ENCODE measurements around the gene DUSP15. TPM values are rescaled to one million over a fixed set of nuclear protein-coding genes. Genes with fewer than 3 reads are reported as not detected.
"Not testable (repeated sequence)": the region's sequence is repeated elsewhere in the genome, so short reads cannot be mapped to it uniquely, and the experiment has no call there.

DUSP15 gene
- total and polyA plus RNA-seq, 7 experiments from 2014 or later, result not detected

GRCh38 chr20:31831211-31831610, 39.1 kb downstream of the DUSP15 start:
- Histone ChIP-seq H3K36me3 (ENCODE audit: control insufficient read depth in 2 of 3, insufficient read depth in 3 of 3, low read length in 3 of 3) (no peaks in the 10 kb centered on the region), H3K9me3 (ENCODE audit: control insufficient read depth in 2 of 3, low read length in 3 of 3) (no peaks in the 10 kb centered on the region), H3K4me1 (ENCODE audit: control insufficient read depth in 2 of 2, insufficient read depth in 2 of 2, low read length in 2 of 2) (no peaks in the 10 kb centered on the region), H3K27me3 (ENCODE audit: control insufficient read depth in 2 of 2, insufficient read depth in 2 of 2, low read length in 2 of 2) (no peaks in the 10 kb centered on the region), H3K4me3 (ENCODE audit: low read length) (no peak overlapping the region), H3K27ac (ENCODE audit: low read depth, low read length) (no peak overlapping the region)
- Mint-ChIP-seq H3K9me3 (no peaks in the 10 kb centered on the region), H3K27me3 (peaks cover 0 to 4% (median 0%) of the 10 kb centered on the region in 5 donors), H3K4me1 (peaks cover 0 to 5% (median 0%) of the 10 kb centered on the region in 7 donors), H3K27ac (no peak overlapping the region), H3K4me3 (no peak overlapping the region), H3K36me3 (no peaks in the 10 kb centered on the region)
- intact Hi-C loops (cut with micrococcal nuclease), result no loop called here
- CTCF ChIA-PET, result no interaction called here
- DNase-seq (no peak), ATAC-seq (no peak)
- POLR2A ChIA-PET, result no interaction called here

GRCh38 chr20:31830406-31830981, 39.8 kb downstream of the DUSP15 start:
- no peaks in the 10 kb centered on the region for H3K27me3 ChIP-seq (ENCODE audit: control insufficient read depth in 2 of 2, insufficient read depth in 2 of 2, low read length in 2 of 2)
- Mint-ChIP-seq H3K27me3 (peaks cover 0 to 4% (median 0%) of the 10 kb centered on the region in 5 donors), H3K36me3 (no peaks in the 10 kb centered on the region)

GRCh38 chr20:31829731-31830130, 40.6 kb downstream of the DUSP15 start:
- H3K27me3 ChIP-seq (ENCODE audit: control insufficient read depth in 2 of 2, insufficient read depth in 2 of 2, low read length in 2 of 2), result no peaks in the 10 kb centered on the region
- no peaks in the 10 kb centered on the region for H3K36me3 ChIP-seq (ENCODE audit: control insufficient read depth in 2 of 3, insufficient read depth in 3 of 3, low read length in 3 of 3)
- H3K9me3 Mint-ChIP-seq, result no peaks in the 10 kb centered on the region
- ATAC-seq (no peak), DNase-seq (no peak)
- no peaks in the 10 kb centered on the region for H3K9me3 ChIP-seq (ENCODE audit: control insufficient read depth in 2 of 3, low read length in 3 of 3)
- POLR2A ChIA-PET, result no interaction called here
- peaks cover 0 to 4% (median 0%) of the 10 kb centered on the region in 7 donors for H3K4me1 Mint-ChIP-seq
- no peaks in the 10 kb centered on the region for H3K4me1 ChIP-seq (ENCODE audit: control insufficient read depth in 2 of 2, insufficient read depth in 2 of 2, low read length in 2 of 2)
- H3K36me3 Mint-ChIP-seq, result no peaks in the 10 kb centered on the region
- H3K4me3 Mint-ChIP-seq, result no peak overlapping the region
- no peak overlapping the region for H3K4me3 ChIP-seq (ENCODE audit: low read length)
- CTCF ChIA-PET, result no interaction called here
- H3K27ac ChIP-seq (ENCODE audit: low read depth, low read length), result no peak overlapping the region
- H3K27me3 Mint-ChIP-seq, result peaks cover 0 to 4% (median 0%) of the 10 kb centered on the region in 5 donors
- H3K27ac Mint-ChIP-seq, result no peak overlapping the region
- intact Hi-C loops (cut with micrococcal nuclease), result no loop called here

More at GRCh38 chr20:31830406-31830981, 39.8 kb downstream of the DUSP15 start:
- no peaks in the 10 kb centered on the region for H3K9me3 ChIP-seq (ENCODE audit: control insufficient read depth in 2 of 3, low read length in 3 of 3)
- no peaks in the 10 kb centered on the region for H3K36me3 ChIP-seq (ENCODE audit: control insufficient read depth in 2 of 3, insufficient read depth in 3 of 3, low read length in 3 of 3)
- no peak overlapping the region for H3K27ac ChIP-seq (ENCODE audit: low read depth, low read length)
- ChIA-PET CTCF (no interaction called here), POLR2A (no interaction called here)
- Mint-ChIP-seq H3K4me1 (peaks cover 0 to 4% (median 0%) of the 10 kb centered on the region in 7 donors), H3K4me3 (no peak overlapping the region), H3K27ac (no peak overlapping the region), H3K9me3 (no peaks in the 10 kb centered on the region)
- no peak overlapping the region for H3K4me3 ChIP-seq (ENCODE audit: low read length)
- no peaks in the 10 kb centered on the region for H3K4me1 ChIP-seq (ENCODE audit: control insufficient read depth in 2 of 2, insufficient read depth in 2 of 2, low read length in 2 of 2)
- ATAC-seq (no peak), DNase-seq (no peak)
- intact Hi-C loops (cut with micrococcal nuclease), result no loop called here

DNA sequence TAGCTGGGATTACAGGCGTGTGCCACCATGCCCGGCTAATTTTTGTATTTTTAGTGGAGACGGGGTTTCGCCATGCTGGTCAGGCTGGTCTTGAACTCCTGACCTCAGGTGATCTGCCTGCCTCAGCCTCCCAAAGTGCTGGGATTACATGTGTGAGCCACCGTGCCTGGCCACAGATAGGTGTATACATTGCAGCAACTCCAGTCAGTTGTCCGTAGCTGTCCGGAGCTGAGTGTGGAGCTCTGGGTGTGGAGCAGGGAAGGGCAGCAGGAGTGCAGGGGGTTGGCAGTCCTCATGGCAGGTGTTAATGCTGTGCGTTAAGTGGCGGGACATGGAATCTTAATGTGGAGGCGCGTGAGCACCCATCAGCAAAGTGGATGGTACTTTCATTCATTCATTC, 42.3 kb downstream of the DUSP15 start:
- H3K27ac Mint-ChIP-seq; POLR2A ChIA-PET; CTCF ChIA-PET; H3K9me3 ChIP-seq (ENCODE audit: control insufficient read depth in 2 of 3, low read length in 3 of 3); H3K4me3 Mint-ChIP-seq; H3K36me3 Mint-ChIP-seq; H3K27me3 ChIP-seq (ENCODE audit: control insufficient read depth in 2 of 2, insufficient read depth in 2 of 2, low read length in 2 of 2); H3K9me3 Mint-ChIP-seq; H3K4me1 ChIP-seq (ENCODE audit: control insufficient read depth in 2 of 2, insufficient read depth in 2 of 2, low read length in 2 of 2); H3K27me3 Mint-ChIP-seq; ATAC-seq; H3K36me3 ChIP-seq (ENCODE audit: control insufficient read depth in 2 of 3, insufficient read depth in 3 of 3, low read length in 3 of 3); intact Hi-C loops (cut with micrococcal nuclease); H3K27ac ChIP-seq (ENCODE audit: low read depth, low read length); H3K4me3 ChIP-seq (ENCODE audit: low read length); DNase-seq; H3K4me1 Mint-ChIP-seq: not testable (repeated sequence)

DNA sequence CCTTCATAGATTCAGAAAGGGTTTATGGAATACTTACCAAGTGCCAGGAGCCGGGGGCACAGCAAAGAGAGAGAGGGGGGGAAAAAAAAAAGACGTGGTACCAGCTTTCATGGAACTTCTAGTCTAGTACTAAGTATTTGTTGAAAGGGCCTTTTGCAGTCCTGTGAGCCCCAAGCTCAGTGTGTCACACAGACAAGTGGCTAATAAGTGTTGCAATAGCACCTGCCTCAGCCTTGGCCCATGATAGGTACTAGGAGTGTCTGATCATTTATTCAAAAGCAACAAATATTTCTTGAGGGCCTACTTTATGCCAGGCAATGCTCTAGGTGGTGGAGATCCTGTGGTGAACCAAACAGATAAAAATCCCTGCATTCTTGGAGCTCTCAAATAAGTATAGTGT, 43.3 kb downstream of the DUSP15 start:
- Mint-ChIP-seq H3K27ac (no peak overlapping the region), H3K9me3 (no peaks in the 10 kb centered on the region), H3K27me3 (peaks cover 0 to 3% (median 0%) of the 10 kb centered on the region in 5 donors), H3K4me3 (no peak overlapping the region), H3K36me3 (no peaks in the 10 kb centered on the region), H3K4me1 (peaks cover 0 to 9% (median 0%) of the 10 kb centered on the region in 7 donors)
- ChIA-PET POLR2A (no interaction called here), CTCF (no interaction called here)
- Histone ChIP-seq H3K36me3 (ENCODE audit: control insufficient read depth in 2 of 3, insufficient read depth in 3 of 3, low read length in 3 of 3) (no peaks in the 10 kb centered on the region), H3K27me3 (ENCODE audit: control insufficient read depth in 2 of 2, insufficient read depth in 2 of 2, low read length in 2 of 2) (no peaks in the 10 kb centered on the region), H3K27ac (ENCODE audit: low read depth, low read length) (no peak overlapping the region), H3K4me3 (ENCODE audit: low read length) (no peak overlapping the region), H3K4me1 (ENCODE audit: control insufficient read depth in 2 of 2, insufficient read depth in 2 of 2, low read length in 2 of 2) (peaks cover 0 to 4% of the 10 kb centered on the region in 2 donors), H3K9me3 (ENCODE audit: control insufficient read depth in 2 of 3, low read length in 3 of 3) (no peaks in the 10 kb centered on the region)
- DNase-seq (no peak), ATAC-seq (no peak)
- intact Hi-C loops (cut with micrococcal nuclease), result no loop called here

DNA sequence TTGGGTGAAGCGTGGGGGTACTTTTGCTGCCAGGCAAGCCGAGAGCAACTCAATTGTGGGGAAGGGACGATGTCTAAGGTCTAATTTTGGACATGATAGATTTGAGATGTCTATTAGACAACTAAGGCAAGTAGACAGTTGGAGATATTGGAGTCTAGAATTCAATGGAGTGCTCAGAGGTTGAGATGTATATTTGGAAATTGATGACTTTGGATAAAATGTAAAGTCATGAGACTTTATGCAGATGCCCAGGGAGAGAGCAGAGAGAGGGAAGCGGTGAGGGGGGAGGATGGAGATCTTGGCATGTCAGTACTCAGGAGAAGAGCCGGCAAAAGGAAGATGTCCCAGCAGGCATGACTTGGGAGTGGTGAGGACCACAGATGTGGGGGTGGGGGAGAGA, 44.3 kb downstream of the DUSP15 start:
- no peaks in the 10 kb centered on the region for H3K36me3 Mint-ChIP-seq
- ATAC-seq (no peak), DNase-seq (no peak)
- no peaks in the 10 kb centered on the region for H3K9me3 Mint-ChIP-seq
- Histone ChIP-seq H3K9me3 (ENCODE audit: control insufficient read depth in 2 of 3, low read length in 3 of 3) (no peaks in the 10 kb centered on the region), H3K36me3 (ENCODE audit: control insufficient read depth in 2 of 3, insufficient read depth in 3 of 3, low read length in 3 of 3) (no peaks in the 10 kb centered on the region), H3K4me1 (ENCODE audit: control insufficient read depth in 2 of 2, insufficient read depth in 2 of 2, low read length in 2 of 2) (peaks cover 0 to 4% of the 10 kb centered on the region in 2 donors), H3K4me3 (ENCODE audit: low read length) (no peak overlapping the region), H3K27me3 (ENCODE audit: control insufficient read depth in 2 of 2, insufficient read depth in 2 of 2, low read length in 2 of 2) (no peaks in the 10 kb centered on the region), H3K27ac (ENCODE audit: low read depth, low read length) (no peak overlapping the region)
- H3K4me1 Mint-ChIP-seq, result peaks cover 0 to 9% (median 0%) of the 10 kb centered on the region in 7 donors
- peaks cover 0 to 4% (median 0%) of the 10 kb centered on the region in 5 donors for H3K27me3 Mint-ChIP-seq
- ChIA-PET POLR2A (no interaction called here), CTCF (no interaction called here)
- no peak overlapping the region for H3K27ac Mint-ChIP-seq
- H3K4me3 Mint-ChIP-seq, result no peak overlapping the region
- intact Hi-C loops (cut with micrococcal nuclease), result no loop called here

GRCh38 chr20:31824554-31825313, 45.6 kb downstream of the DUSP15 start:
- Mint-ChIP-seq H3K9me3 (no peaks in the 10 kb centered on the region), H3K4me3 (no peak overlapping the region), H3K27ac (no peak overlapping the region), H3K36me3 (no peaks in the 10 kb centered on the region), H3K27me3 (peaks cover 0 to 4% (median 0%) of the 10 kb centered on the region in 5 donors), H3K4me1 (peaks cover 0 to 9% (median 0%) of the 10 kb centered on the region in 7 donors)
- Histone ChIP-seq H3K27ac (ENCODE audit: low read depth, low read length) (no peak overlapping the region), H3K9me3 (ENCODE audit: control insufficient read depth in 2 of 3, low read length in 3 of 3) (no peaks in the 10 kb centered on the region), H3K36me3 (ENCODE audit: control insufficient read depth in 2 of 3, insufficient read depth in 3 of 3, low read length in 3 of 3) (no peaks in the 10 kb centered on the region), H3K4me3 (ENCODE audit: low read length) (no peak overlapping the region), H3K27me3 (ENCODE audit: control insufficient read depth in 2 of 2, insufficient read depth in 2 of 2, low read length in 2 of 2) (no peaks in the 10 kb centered on the region), H3K4me1 (ENCODE audit: control insufficient read depth in 2 of 2, insufficient read depth in 2 of 2, low read length in 2 of 2) (peaks cover 0 to 4% of the 10 kb centered on the region in 2 donors)
- ChIA-PET POLR2A (no interaction called here), CTCF (interaction anchor here (1.2 to 3.4 kb wide), 2 partner anchors 127 to 206 kb away, joined by 3 to 35 read pairs; partner anchors contain the start of gene PDRG1)
- intact Hi-C loops (cut with micrococcal nuclease), result no loop called here
- no peak for DNase-seq
- ATAC-seq, result no peak
